GM23338 (cell line): ENCODE measurements around the gene LAT. TPM values are rescaled to one million over a fixed set of nuclear protein-coding genes. Genes with fewer than 3 reads are reported as not detected.

Experiments used
- ATAC-seq: fragments of 200-7000 bp; cut with Tn5 transposase; 3 replicates; pipeline ENCODE4 v1.9.1; 2020
- DNase-seq: peaks from one replicate; pipeline ENCODE4 v3.0.0-alpha.2; 2015; ENCODE audit warnings: low spot score
- H2AFZ ChIP-seq: fragments of 200-600 bp; sonication (generic); 2 replicates; pipeline ENCODE4 v1.8.0; 2016; ENCODE audit warnings: antibody characterized with exemption, mild to moderate bottlenecking, moderate library complexity
- H3F3A ChIP-seq: fragments of 200-600 bp; sonication (generic); replicated peaks from 2 replicates; pipeline ENCODE4 v1.8.0; 2017; ENCODE audit warnings: antibody characterized with exemption, mixed run types, low read depth
- H3K27ac ChIP-seq: fragments of 200-600 bp; sonication (generic); 2 replicates; pipeline ENCODE4 v1.6.1; 2016; ENCODE audit warnings: low read depth
- H3K27me3 ChIP-seq: fragments of 200-600 bp; sonication (generic); 2 replicates; pipeline ENCODE4 v1.8.0; 2016; ENCODE audit warnings: mild to moderate bottlenecking, mixed run types, moderate library complexity; ENCODE audit not compliant: insufficient read depth
- H3K36me3 ChIP-seq: fragments of 200-600 bp; sonication (generic); 2 replicates; pipeline ENCODE4 v1.8.0; 2016; ENCODE audit warnings: mild to moderate bottlenecking; ENCODE audit not compliant: insufficient read depth
- H3K4me1 ChIP-seq: fragments of 200-600 bp; sonication (generic); 2 replicates; pipeline ENCODE4 v1.8.0; 2016; ENCODE audit warnings: mild to moderate bottlenecking, moderate library complexity; ENCODE audit not compliant: insufficient read depth
- H3K4me2 ChIP-seq: fragments of 200-600 bp; sonication (generic); 2 replicates; pipeline ENCODE4 v1.7.1; 2017; ENCODE audit warnings: mixed run types
- H3K4me3 ChIP-seq: fragments of 200-600 bp; sonication (generic); 2 replicates; pipeline ENCODE4 v1.6.1; 2016; ENCODE audit warnings: mixed run types
- H3K79me2 ChIP-seq: fragments of 200-600 bp; sonication (generic); replicated peaks from 2 replicates; pipeline ENCODE4 v1.8.0; 2017; ENCODE audit warnings: mild to moderate bottlenecking; ENCODE audit not compliant: insufficient read depth
- H3K9me2 ChIP-seq: fragments of 200-600 bp; sonication (generic); 2 replicates; pipeline ENCODE4 v1.8.0; 2017; ENCODE audit not compliant: insufficient read depth
- H4K20me1 ChIP-seq: fragments of 200-600 bp; sonication (generic); replicated peaks from 2 replicates; pipeline ENCODE4 v1.8.0; 2017; ENCODE audit warnings: mild to moderate bottlenecking; ENCODE audit not compliant: insufficient read depth
- H3K27ac Mint-ChIP-seq: 2 replicates; pipeline ENCODE4 v1.8.0; 2020; ENCODE audit warnings: inconsistent platforms, mild to moderate bottlenecking, moderate library complexity, mixed read lengths
- H3K27me3 Mint-ChIP-seq: 3 replicates; pipeline ENCODE4 v1.8.0; 2022; ENCODE audit warnings: low read depth, mild to moderate bottlenecking, moderate library complexity, mixed read lengths, inconsistent platforms; ENCODE audit not compliant: insufficient read depth, poor library complexity
- H3K36me3 Mint-ChIP-seq: 3 replicates; pipeline ENCODE4 v1.8.0; 2021; ENCODE audit warnings: low read depth, mild to moderate bottlenecking, inconsistent platforms, moderate library complexity, mixed read lengths
- H3K4me1 Mint-ChIP-seq: 3 replicates; pipeline ENCODE4 v1.8.0; 2020; ENCODE audit warnings: mild to moderate bottlenecking, inconsistent platforms, mixed read lengths
- H3K4me3 Mint-ChIP-seq: 3 replicates; pipeline ENCODE4 v1.8.0; 2021; ENCODE audit warnings: moderate library complexity, mild to moderate bottlenecking, inconsistent platforms, mixed read lengths
- H3K9me3 Mint-ChIP-seq: 3 replicates; pipeline ENCODE4 v1.8.0; 2020; ENCODE audit warnings: moderate library complexity, mild to moderate bottlenecking, inconsistent platforms, mixed read lengths
- EZH2phosphoT487 ChIP-seq: fragments of 200-600 bp; sonication (generic); IDR thresholded peaks from one replicate; pipeline ENCODE4 v1.8.1; 2018; ENCODE audit warnings: antibody characterized with exemption; ENCODE audit not compliant: unreplicated experiment
- JUNB ChIP-seq: IDR thresholded peaks from one replicate; pipeline ENCODE4 v1.6.1; 2016; ENCODE audit warnings: antibody characterized with exemption; ENCODE audit not compliant: unreplicated experiment
- NANOG ChIP-seq: IDR thresholded peaks from 2 replicates; pipeline ENCODE4 v1.6.1; 2016; ENCODE audit warnings: antibody characterized with exemption, borderline replicate concordance
- POLR2AphosphoS5 ChIP-seq: IDR thresholded peaks from 2 replicates; pipeline ENCODE4 v1.6.1; 2016; ENCODE audit warnings: antibody characterized with exemption, low read depth
- ZNF114 ChIP-seq: fragments of 250-450 bp; sonication (Bioruptor Pico); IDR thresholded peaks from 2 replicates; pipeline ENCODE4 v1.5.0; 2020; ENCODE audit warnings: mild to moderate bottlenecking, moderate library complexity
- polyA plus RNA-seq: library from polyadenylated mRNA; unstranded; fragments of >200 nt; fragmentation: Nextera tagmentation; extraction: Ambion mirVana; gene quantifications from 2 replicates; pipeline ENCODE4 v1.2.1, GENCODE V29; 2016
- total RNA-seq: library from RNA; depleted of rRNA; stranded (reverse); fragments of >200 nt; shearing (Covaris generic); gene quantifications from 2 replicates; pipeline ENCODE4 v1.2.3, GENCODE V29; 2014
- TF ChIP-seq, protein P1 (sequence below): IDR thresholded peaks from one replicate; pipeline ENCODE4 v1.6.1; 2018; ENCODE audit warnings: antibody characterized with exemption; ENCODE audit not compliant: unreplicated experiment
- TF ChIP-seq, protein P2 (sequence below): IDR thresholded peaks from 2 replicates; pipeline ENCODE4 v1.6.1; 2016; ENCODE audit warnings: antibody characterized with exemption
- TF ChIP-seq, protein P3 (sequence below), 2 experiments: fragments of 200-600 bp in 1 of 2; sonication (generic) in 1 of 2; conservative IDR thresholded peaks; 2 replicates each; pipeline versions ENCODE4 v1.5.1 to v1.6.1; 2016 to 2017; ENCODE audit warnings: antibody characterized with exemption in 2 of 2, low read depth in 2 of 2, mild to moderate bottlenecking in 2 of 2, moderate library complexity in 1 of 2

LAT gene
- total and polyA plus RNA-seq, 2 experiments from 2014 or later, result 2.2 to 2.4 TPM

DNA sequence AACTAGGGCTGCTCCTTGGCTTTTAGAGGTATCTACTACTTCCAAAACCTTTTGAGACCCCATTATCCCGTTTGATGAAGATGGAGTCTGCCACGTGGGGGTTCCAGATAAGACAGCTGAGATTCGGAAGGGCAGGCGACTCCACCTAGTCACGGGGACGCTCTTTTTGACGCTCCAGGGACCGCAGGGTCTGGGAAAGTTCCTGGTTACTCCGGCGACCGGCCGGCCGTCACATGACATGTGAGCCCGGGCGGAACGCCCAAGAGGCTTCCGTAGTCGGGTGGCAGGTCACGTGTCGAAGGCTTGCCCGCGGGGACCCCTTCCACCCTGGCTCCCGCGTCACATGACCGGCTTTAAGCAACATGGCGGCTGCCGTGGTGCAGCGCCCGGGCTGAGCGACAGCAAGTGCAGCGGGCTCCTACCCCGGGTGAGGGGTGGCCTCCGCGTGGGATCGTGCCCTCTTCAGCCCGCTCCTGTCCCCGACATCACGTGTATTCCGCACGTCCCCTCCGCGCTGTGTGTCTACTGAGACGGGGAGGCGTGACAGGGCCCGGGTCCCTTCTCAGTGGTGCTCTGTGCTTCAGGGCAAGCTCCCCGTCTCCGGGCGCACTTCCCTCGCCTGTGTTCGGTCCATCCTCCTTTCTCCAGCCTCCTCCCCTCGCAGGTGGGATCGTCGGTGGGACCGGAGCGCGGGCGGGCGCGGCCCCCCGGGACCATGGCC is 10.3 kb upstream of the LAT start, which contains the start of gene SPNS1:
TSS of gene SPNS1 (plus strand) at position 342 of the 721 bp plus-strand sequence. CDS start at position 716, 374 bp downstream.
- peak; percentile 99 for DNase-seq
- H3K4me1 ChIP-seq, result peaks cover 6% of the 10 kb centered on the region; the same call in 1 of the 2 replicates
- H3K4me2 ChIP-seq, result peak within 1 kb of the TSS; percentile 88
- H3K36me3 Mint-ChIP-seq, result peaks cover 11% of the 10 kb centered on the region; the same call in 2 of the 3 replicates
- no peaks in the 10 kb centered on the region for H3K9me2 ChIP-seq
- TF ChIP-seq JUNB, result no peak
- no peak for TF ChIP-seq ZNF114
- TF ChIP-seq, protein P1, sequence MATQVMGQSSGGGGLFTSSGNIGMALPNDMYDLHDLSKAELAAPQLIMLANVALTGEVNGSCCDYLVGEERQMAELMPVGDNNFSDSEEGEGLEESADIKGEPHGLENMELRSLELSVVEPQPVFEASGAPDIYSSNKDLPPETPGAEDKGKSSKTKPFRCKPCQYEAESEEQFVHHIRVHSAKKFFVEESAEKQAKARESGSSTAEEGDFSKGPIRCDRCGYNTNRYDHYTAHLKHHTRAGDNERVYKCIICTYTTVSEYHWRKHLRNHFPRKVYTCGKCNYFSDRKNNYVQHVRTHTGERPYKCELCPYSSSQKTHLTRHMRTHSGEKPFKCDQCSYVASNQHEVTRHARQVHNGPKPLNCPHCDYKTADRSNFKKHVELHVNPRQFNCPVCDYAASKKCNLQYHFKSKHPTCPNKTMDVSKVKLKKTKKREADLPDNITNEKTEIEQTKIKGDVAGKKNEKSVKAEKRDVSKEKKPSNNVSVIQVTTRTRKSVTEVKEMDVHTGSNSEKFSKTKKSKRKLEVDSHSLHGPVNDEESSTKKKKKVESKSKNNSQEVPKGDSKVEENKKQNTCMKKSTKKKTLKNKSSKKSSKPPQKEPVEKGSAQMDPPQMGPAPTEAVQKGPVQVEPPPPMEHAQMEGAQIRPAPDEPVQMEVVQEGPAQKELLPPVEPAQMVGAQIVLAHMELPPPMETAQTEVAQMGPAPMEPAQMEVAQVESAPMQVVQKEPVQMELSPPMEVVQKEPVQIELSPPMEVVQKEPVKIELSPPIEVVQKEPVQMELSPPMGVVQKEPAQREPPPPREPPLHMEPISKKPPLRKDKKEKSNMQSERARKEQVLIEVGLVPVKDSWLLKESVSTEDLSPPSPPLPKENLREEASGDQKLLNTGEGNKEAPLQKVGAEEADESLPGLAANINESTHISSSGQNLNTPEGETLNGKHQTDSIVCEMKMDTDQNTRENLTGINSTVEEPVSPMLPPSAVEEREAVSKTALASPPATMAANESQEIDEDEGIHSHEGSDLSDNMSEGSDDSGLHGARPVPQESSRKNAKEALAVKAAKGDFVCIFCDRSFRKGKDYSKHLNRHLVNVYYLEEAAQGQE, result no peak
- TF ChIP-seq, protein P2, sequence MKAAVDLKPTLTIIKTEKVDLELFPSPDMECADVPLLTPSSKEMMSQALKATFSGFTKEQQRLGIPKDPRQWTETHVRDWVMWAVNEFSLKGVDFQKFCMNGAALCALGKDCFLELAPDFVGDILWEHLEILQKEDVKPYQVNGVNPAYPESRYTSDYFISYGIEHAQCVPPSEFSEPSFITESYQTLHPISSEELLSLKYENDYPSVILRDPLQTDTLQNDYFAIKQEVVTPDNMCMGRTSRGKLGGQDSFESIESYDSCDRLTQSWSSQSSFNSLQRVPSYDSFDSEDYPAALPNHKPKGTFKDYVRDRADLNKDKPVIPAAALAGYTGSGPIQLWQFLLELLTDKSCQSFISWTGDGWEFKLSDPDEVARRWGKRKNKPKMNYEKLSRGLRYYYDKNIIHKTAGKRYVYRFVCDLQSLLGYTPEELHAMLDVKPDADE, result peak; percentile 73
- no peak for TF ChIP-seq NANOG
- TF ChIP-seq EZH2phosphoT487, result no peak
- TF ChIP-seq, protein P3, sequence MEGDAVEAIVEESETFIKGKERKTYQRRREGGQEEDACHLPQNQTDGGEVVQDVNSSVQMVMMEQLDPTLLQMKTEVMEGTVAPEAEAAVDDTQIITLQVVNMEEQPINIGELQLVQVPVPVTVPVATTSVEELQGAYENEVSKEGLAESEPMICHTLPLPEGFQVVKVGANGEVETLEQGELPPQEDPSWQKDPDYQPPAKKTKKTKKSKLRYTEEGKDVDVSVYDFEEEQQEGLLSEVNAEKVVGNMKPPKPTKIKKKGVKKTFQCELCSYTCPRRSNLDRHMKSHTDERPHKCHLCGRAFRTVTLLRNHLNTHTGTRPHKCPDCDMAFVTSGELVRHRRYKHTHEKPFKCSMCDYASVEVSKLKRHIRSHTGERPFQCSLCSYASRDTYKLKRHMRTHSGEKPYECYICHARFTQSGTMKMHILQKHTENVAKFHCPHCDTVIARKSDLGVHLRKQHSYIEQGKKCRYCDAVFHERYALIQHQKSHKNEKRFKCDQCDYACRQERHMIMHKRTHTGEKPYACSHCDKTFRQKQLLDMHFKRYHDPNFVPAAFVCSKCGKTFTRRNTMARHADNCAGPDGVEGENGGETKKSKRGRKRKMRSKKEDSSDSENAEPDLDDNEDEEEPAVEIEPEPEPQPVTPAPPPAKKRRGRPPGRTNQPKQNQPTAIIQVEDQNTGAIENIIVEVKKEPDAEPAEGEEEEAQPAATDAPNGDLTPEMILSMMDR (conservative IDR thresholded peaks at IDR 0.05; ENCODE audit: low read depth in 2 of 2), result 0 out of 4 replicates have a peak, but pooled peaks of 1 of the 2 experiments have one; percentile 3
- TF ChIP-seq POLR2AphosphoS5, result peak; percentile 70
- peaks cover 5% of the 10 kb centered on the region; the same call in 1 of the 2 replicates for H3K79me2 ChIP-seq
- no peaks in the 10 kb centered on the region; the same call in 1 of the 2 replicates for H4K20me1 ChIP-seq
- H3K27ac ChIP-seq, result peak within 1 kb of the TSS; percentile 96
- peaks cover 10% of the 10 kb centered on the region for H3K27me3 Mint-ChIP-seq
- no peaks in the 10 kb centered on the region for H3K9me3 Mint-ChIP-seq
- peaks cover 5% of the 10 kb centered on the region for H3K4me1 Mint-ChIP-seq
- H3K4me3 ChIP-seq, result peak within 1 kb of the TSS; percentile 72
- H3K36me3 ChIP-seq, result no peaks in the 10 kb centered on the region
- H3F3A ChIP-seq, result 0 out of 2 replicates have a peak, but pooled peaks cover 3% of the 10 kb centered on the region
- H3K27me3 ChIP-seq, result no peaks in the 10 kb centered on the region
- peak; percentile 86 for ATAC-seq
- H3K4me3 Mint-ChIP-seq, result peak within 1 kb of the TSS; percentile 87
- peak within 1 kb of the TSS; percentile 96 for H3K27ac Mint-ChIP-seq
- peak within 1 kb of the TSS; percentile 93 for H2AFZ ChIP-seq
